Pancreas (tissue), 10 donors: Measurements from ENCODE around the gene ZFYVE1. TPM values are rescaled to one million over a fixed set of nuclear protein-coding genes. Genes with fewer than 3 reads are reported as not detected.
"Not testable (repeated sequence)": the region's sequence is repeated elsewhere in the genome, so short reads cannot be mapped to it uniquely, and the experiment has no call there.

Experiments used
- ATAC-seq, 4 donors: fragments of 200-7000 bp; cut with Tn5 transposase; one replicate each; pipeline versions ENCODE4 v1.8.0 to v1.9.1; 2020; ENCODE audit warnings: mild to moderate bottlenecking in 4 of 4, moderate library complexity in 4 of 4
- DNase-seq, 6 donors: peaks; one replicate each; pipeline ENCODE4 v3.0.0-alpha.2; 2020
- FAIRE-seq: peaks from 2 replicates; lab custom pipeline; 2012; peaks lifted over from hg19 to GRCh38; lab: Jason Lieb, UNC
- H3K27ac ChIP-seq, 4 donors: fragments of 200-600 bp; sonication (generic); 1 replicate in 3 of 4; 2 replicates in 1 of 4; pipeline versions ENCODE4 v1.5.0 to v1.8.0; 2020
- H3K27me3 ChIP-seq, 4 donors: fragments of 200-600 bp; one replicate each; pipeline ENCODE4 v1.8.0; 2021
- H3K36me3 ChIP-seq, 3 donors: fragments of 200-600 bp; sonication (generic) in 1 of 3; one replicate each; pipeline versions ENCODE4 v1.5.0 to v1.8.0; 2020 to 2021
- H3K4me1 ChIP-seq, 3 donors: fragments of 200-600 bp; one replicate each; pipeline ENCODE4 v1.8.0; 2021
- H3K4me3 ChIP-seq, 4 donors: fragments of 200-600 bp; sonication (generic) in 2 of 4; one replicate each; pipeline versions ENCODE4 v1.5.0 to v1.8.0; 2020 to 2021
- H3K9me3 ChIP-seq, 4 donors: fragments of 200-600 bp; one replicate each; pipeline ENCODE4 v1.8.0; 2021
- WGBS, 2 donors: extraction: QIAGEN DNeasy Blood & Tissue Kit; methylation state at CpG; one replicate each; pipeline ENCODE4 v1.1.7; 2013; 5-methylcytosine and 5-hydroxymethylcytosine counted together
- intact Hi-C, 3 donors: fragments of 100-400 bp; cut with DNase I; formaldehyde crosslinking; loops; one replicate each; pipeline versions ENCODE4 v1.11.1 to v1.14.2; 2022
- polyA plus RNA-seq, 2 donors: library from polyadenylated mRNA; stranded (reverse); fragments of 200-250 nt; gene quantifications; one replicate each; pipeline ENCODE4 v1.2.3, GENCODE V29; 2013
- total RNA-seq, 6 donors: library from RNA; stranded (reverse); fragmentation: NEBNext Ultra II Directional in 4 of 6; extraction: Animal tissue kit (Norgen Biotek cat#: 25700) in 4 of 6; gene quantifications; one replicate each; pipeline versions ENCODE4 v1.2.1 to v1.2.4, GENCODE V29; 2021 to 2023
- TF ChIP-seq, protein P1 (sequence below), 4 donors: fragments of 200-600 bp; sonication (generic) in 3 of 4; IDR thresholded peaks; one replicate each; pipeline versions ENCODE4 v1.5.0 to v1.8.0; 2021; ENCODE audit warnings: antibody characterized with exemption in 4 of 4
- donor health status: healthy with polysubstance abuse.
- donor health status: DM: no; HTN: no; CAD: no; lungs with moderate emphysema.
- donor health status: DM: no; HTN: no; CAD: no.
- donor health status: control.
- donor health status: control.
- donor health status: Bipolar disorder and iron deficiency.
- donor health status: DM: yes; HTN: yes; CAD: no.
- donor health status: DM: no; HTN: no; CAD: no.
- donor health status: DM: no; HTN: no; CAD: no.
- donor health status: DM: yes; HTN: yes; CAD: no.

ZFYVE1 gene
- total and polyA plus RNA-seq, 8 donors: 3.1 to 13.8 (median 6.7) TPM

DNA sequence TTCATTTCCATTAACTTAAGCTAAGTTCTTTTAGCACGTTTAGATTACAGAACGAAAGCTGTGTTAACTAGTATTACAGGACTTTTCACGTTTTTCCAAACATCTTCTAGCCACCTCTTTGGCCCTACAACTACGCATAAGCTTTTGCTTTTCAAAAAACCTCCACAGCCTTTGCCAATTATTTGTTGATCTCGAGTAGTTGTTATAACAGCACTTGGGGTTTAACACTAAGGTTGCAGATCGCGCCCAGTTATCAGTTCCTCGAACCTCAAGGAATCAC is 31.0 kb upstream of the ZFYVE1 start:
- no peaks in the 10 kb centered on the region for H3K36me3 ChIP-seq
- intact Hi-C loops: no loop called here
- peaks cover 10 to 30% (median 10%) of the 10 kb centered on the region in 3 donors for H3K4me1 ChIP-seq
- peak overlapping the region; percentile 74 to 94 (median 88) for H3K27ac ChIP-seq
- peak overlapping the region; percentile 7 to 82 (median 70) for H3K4me3 ChIP-seq
- 2 to 3% methylated on average over 8 of the region's 8 CpGs for WGBS, 2 donors
- no peaks in the 10 kb centered on the region for H3K9me3 ChIP-seq
- H3K27me3 ChIP-seq: no peaks in the 10 kb centered on the region
- ATAC-seq: peak in 2 of 4 donors; percentile 1 to 9
- no peak for DNase-seq
- FAIRE-seq: no peak
- TF ChIP-seq, protein P1, sequence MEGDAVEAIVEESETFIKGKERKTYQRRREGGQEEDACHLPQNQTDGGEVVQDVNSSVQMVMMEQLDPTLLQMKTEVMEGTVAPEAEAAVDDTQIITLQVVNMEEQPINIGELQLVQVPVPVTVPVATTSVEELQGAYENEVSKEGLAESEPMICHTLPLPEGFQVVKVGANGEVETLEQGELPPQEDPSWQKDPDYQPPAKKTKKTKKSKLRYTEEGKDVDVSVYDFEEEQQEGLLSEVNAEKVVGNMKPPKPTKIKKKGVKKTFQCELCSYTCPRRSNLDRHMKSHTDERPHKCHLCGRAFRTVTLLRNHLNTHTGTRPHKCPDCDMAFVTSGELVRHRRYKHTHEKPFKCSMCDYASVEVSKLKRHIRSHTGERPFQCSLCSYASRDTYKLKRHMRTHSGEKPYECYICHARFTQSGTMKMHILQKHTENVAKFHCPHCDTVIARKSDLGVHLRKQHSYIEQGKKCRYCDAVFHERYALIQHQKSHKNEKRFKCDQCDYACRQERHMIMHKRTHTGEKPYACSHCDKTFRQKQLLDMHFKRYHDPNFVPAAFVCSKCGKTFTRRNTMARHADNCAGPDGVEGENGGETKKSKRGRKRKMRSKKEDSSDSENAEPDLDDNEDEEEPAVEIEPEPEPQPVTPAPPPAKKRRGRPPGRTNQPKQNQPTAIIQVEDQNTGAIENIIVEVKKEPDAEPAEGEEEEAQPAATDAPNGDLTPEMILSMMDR (IDR thresholded peaks at IDR 0.05): no peak

- Histone ChIP-seq H3K27ac (no peak overlapping the region), H3K27me3 (no peaks in the 10 kb centered on the region), H3K36me3 (no peaks in the 10 kb centered on the region), H3K4me1 (peaks cover 0 to 11% (median 10%) of the 10 kb centered on the region in 3 donors), H3K9me3 (no peaks in the 10 kb centered on the region), H3K4me3 (no peak overlapping the region)
- TF ChIP-seq, protein P1 (IDR thresholded peaks at IDR 0.05): no peak
- 96% methylated on average over 1 of the region's 1 CpG for WGBS, 2 donors
- intact Hi-C loops: no loop called here
- no peak for ATAC-seq
- no peak for FAIRE-seq
- no peak for DNase-seq
Measured at GRCh38 chr14:73055251-73055650, 28.3 kb upstream of the ZFYVE1 start.

DNA sequence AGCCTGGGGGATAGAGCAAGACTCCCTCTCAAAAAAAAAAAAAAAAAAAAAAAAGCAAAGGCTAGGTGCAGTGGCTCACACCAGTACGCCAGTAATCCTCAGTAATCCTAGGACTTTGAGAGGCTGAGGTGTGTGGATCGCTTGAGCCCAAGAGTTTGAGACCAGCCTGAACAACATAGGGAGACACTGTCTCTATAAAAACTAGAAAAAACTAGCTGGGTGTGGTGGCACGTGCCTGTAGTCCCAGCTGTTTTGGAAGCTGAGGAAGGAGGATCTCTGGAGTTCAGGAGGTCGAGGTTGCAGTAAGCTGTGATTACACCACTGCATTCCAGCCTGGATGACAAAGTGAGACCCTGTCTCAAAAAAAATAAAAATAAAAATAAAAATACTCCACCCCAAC is 22.5 kb upstream of the ZFYVE1 start:
- no peak for ATAC-seq
- intact Hi-C loops: no loop called here
- no peak overlapping the region for H3K27ac ChIP-seq
- no peak for FAIRE-seq
- DNase-seq: no peak
- H3K9me3 ChIP-seq: no peaks in the 10 kb centered on the region
- H3K27me3 ChIP-seq: no peaks in the 10 kb centered on the region
- H3K36me3 ChIP-seq: no peaks in the 10 kb centered on the region
- H3K4me1 ChIP-seq: no peaks in the 10 kb centered on the region
- 69 to 79% methylated on average over 4 of the region's 4 CpGs for WGBS, 2 donors
- TF ChIP-seq, protein P1 (IDR thresholded peaks at IDR 0.05): no peak
- no peak overlapping the region for H3K4me3 ChIP-seq

- H3K4me1 ChIP-seq: no peaks in the 10 kb centered on the region
- ATAC-seq (no peak), DNase-seq (no peak), FAIRE-seq (no peak)
- TF ChIP-seq, protein P1 (IDR thresholded peaks at IDR 0.05): no peak
- no peaks in the 10 kb centered on the region for H3K36me3 ChIP-seq
- intact Hi-C loops: no loop called here
- WGBS, 2 donors: 94 to 97% methylated on average over 1 of the region's 1 CpG
- no peaks in the 10 kb centered on the region for H3K9me3 ChIP-seq
- no peaks in the 10 kb centered on the region for H3K27me3 ChIP-seq
- no peak overlapping the region for H3K4me3 ChIP-seq
- H3K27ac ChIP-seq: no peak overlapping the region
Measured at GRCh38 chr14:73047808-73048207, 20.9 kb upstream of the ZFYVE1 start.

DNA sequence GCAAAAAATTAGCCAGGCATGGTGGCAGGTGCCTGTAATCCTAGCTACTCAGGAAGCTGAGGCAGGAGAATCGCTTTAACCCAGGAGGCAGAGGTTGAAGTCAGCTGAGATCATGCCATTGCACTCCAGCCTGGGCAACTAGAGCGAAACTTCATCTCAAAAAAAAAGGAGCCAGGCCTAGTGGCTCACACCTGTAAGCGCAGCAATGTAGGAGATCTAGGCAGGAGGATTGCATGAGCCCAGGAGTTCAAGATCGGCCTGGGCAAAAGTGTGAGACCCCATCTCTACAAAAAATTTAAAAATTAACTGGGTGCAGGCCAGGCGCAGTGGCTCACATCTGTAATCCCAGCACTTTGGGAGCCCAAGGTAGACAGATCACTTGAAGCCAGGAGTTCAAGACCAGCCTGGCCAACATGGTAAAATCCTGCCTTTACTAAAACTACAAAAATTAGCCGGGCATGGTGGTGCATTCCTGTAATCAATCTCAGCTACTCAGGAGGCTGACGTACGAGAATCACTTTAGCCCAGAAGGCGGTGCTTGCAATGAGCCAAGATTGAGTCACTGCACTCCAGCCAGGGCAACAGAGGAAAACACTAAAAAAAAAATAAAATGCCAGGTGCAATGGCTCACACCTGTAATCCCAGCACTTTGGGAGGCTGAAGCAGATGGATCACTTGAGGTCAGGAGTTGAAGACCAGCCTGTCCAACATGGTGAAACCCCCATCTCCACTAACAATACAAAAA is 10.0 kb upstream of the ZFYVE1 start:
- 89% methylated on average over 9 of the region's 9 CpGs for WGBS, 2 donors
- H3K27ac ChIP-seq, H3K36me3 ChIP-seq, DNase-seq, H3K9me3 ChIP-seq, H3K4me3 ChIP-seq, H3K4me1 ChIP-seq, FAIRE-seq, intact Hi-C loops, H3K27me3 ChIP-seq, ATAC-seq: not testable (repeated sequence)
